A549 (cell line): ENCODE results near the gene PRKAG2. TPM values are rescaled to one million over a fixed set of nuclear protein-coding genes. Genes with fewer than 3 reads are reported as not detected.

Experiments
- ATAC-seq, 2 experiments: fragments of 200-7000 bp in 1 of 2; fragments of >200 bp in 1 of 2; cut with Nextera tagmentation in 1 of 2; cut with Tn5 transposase in 1 of 2; 3 replicates each; pipeline versions ENCODE4 v1.8.0 to v1.9.1; 2018 to 2020; ENCODE audit warnings: mild to moderate bottlenecking in 1 of 2, moderate library complexity in 1 of 2
- CTCF ChIA-PET: fragments of 300-600 bp; sonication (Branson Sonifier 250); formaldehyde crosslinking; extraction: SDS; loops from one replicate; lab custom pipeline; 2021; ENCODE audit warnings: antibody characterized with exemption, inconsistent platforms; lab: Yijun Ruan, JAX
- POLR2A ChIA-PET: fragments of 350-600 bp; formaldehyde crosslinking; extraction: SDS; loops from one replicate; lab custom pipeline; 2021; ENCODE audit warnings: antibody characterized with exemption, inconsistent platforms; lab: Yijun Ruan, JAX
- DNase-seq, 2 experiments: peaks; one replicate each; pipeline versions ENCODE4 v3.0.0 to v3.0.0-alpha.2; 2011 to 2016; ENCODE audit warnings: low read depth in 1 of 2, low spot score in 1 of 2
- FAIRE-seq: peaks from 2 replicates; lab custom pipeline; 2011; peaks lifted over from hg19 to GRCh38; lab: Jason Lieb, UNC
- H3K27ac ChIP-seq, 2 experiments: fragments of >200 bp; sonication (Bioruptor Twin); formaldehyde crosslinking; 3 replicates each; pipeline ENCODE4 v1.5.1; 2016 to 2017
- H3K4me1 ChIP-seq: fragments of >200 bp; sonication (Bioruptor Twin); formaldehyde crosslinking; 3 replicates; pipeline ENCODE4 v1.6.1; 2016
- H3K4me2 ChIP-seq: fragments of >200 bp; sonication (Bioruptor Twin); formaldehyde crosslinking; 3 replicates; pipeline ENCODE4 v1.6.1; 2016
- H3K4me3 ChIP-seq: fragments of >200 bp; sonication (Bioruptor Twin); formaldehyde crosslinking; 3 replicates; pipeline ENCODE4 v1.5.1; 2016
- H3K9me3 ChIP-seq: fragments of >200 bp; sonication (Bioruptor Twin); formaldehyde crosslinking; 3 replicates; pipeline ENCODE4 v1.6.1; 2016
- ATOH8 ChIP-seq: fragments of 250-450 bp; sonication (Bioruptor Pico); IDR thresholded peaks from 2 replicates; pipeline ENCODE4 v1.5.0; 2020; ENCODE audit warnings: low read depth, mild to moderate bottlenecking, moderate library complexity
- CBX2 ChIP-seq: fragments of 200-600 bp; sonication (generic); IDR thresholded peaks from 2 replicates; pipeline ENCODE4 v1.6.1; 2016; ENCODE audit warnings: low read depth, mild to moderate bottlenecking, borderline replicate concordance
- CHD2 ChIP-seq: fragments of 150-350 bp; IDR thresholded peaks from 2 replicates; pipeline ENCODE4 v1.6.1; 2014; ENCODE audit warnings: low read length; ENCODE audit not compliant: partially characterized antibody
- EP300 ChIP-seq, 2 experiments: fragments of >200 bp; sonication (Bioruptor Twin); formaldehyde crosslinking; IDR thresholded peaks; 2 replicates in 1 of 2; 3 replicates in 1 of 2; pipeline ENCODE4 v1.6.1; 2016 to 2017
- ESRRA ChIP-seq: fragments of 150-350 bp; IDR thresholded peaks from 2 replicates; pipeline ENCODE4 v1.6.1; 2014; ENCODE audit warnings: mild to moderate bottlenecking, low read length, borderline replicate concordance
- FOSL2 ChIP-seq, 2 experiments: fragments of 450-650 bp in 1 of 2; fragments of >200 bp in 1 of 2; sonication (Bioruptor Twin) in 1 of 2; formaldehyde crosslinking; IDR thresholded peaks; 2 replicates each; pipeline versions ENCODE4 v1.5.0 to v1.6.1; 2016 to 2020; ENCODE audit warnings: mild to moderate bottlenecking in 1 of 2, moderate library complexity in 1 of 2
- HOXA7 ChIP-seq: fragments of 250-450 bp; sonication (Bioruptor Pico); IDR thresholded peaks from 2 replicates; pipeline ENCODE4 v1.5.0; 2020; ENCODE audit warnings: mild to moderate bottlenecking, moderate library complexity
- HOXB13 ChIP-seq: fragments of 250-450 bp; sonication (Bioruptor Pico); IDR thresholded peaks from 2 replicates; pipeline ENCODE4 v1.5.0; 2020; ENCODE audit warnings: low read depth, mild to moderate bottlenecking, moderate library complexity
- HOXB5 ChIP-seq: fragments of 250-450 bp; sonication (Bioruptor Pico); IDR thresholded peaks from 2 replicates; pipeline ENCODE4 v1.5.0; 2020; ENCODE audit warnings: mild to moderate bottlenecking, moderate library complexity
- JUN ChIP-seq, 2 experiments: fragments of >200 bp; sonication (Bioruptor Twin); formaldehyde crosslinking; IDR thresholded peaks; 2 replicates in 1 of 2; 3 replicates in 1 of 2; pipeline ENCODE4 v1.6.1; 2016 to 2017
- JUNB ChIP-seq: fragments of >200 bp; sonication (Bioruptor Twin); formaldehyde crosslinking; IDR thresholded peaks from 2 replicates; pipeline ENCODE4 v1.6.1; 2016
- MAFK ChIP-seq: fragments of 450-650 bp; IDR thresholded peaks from 2 replicates; pipeline ENCODE4 v1.6.1; 2014; ENCODE audit not compliant: partially characterized antibody
- MAX ChIP-seq: IDR thresholded peaks from 2 replicates; pipeline ENCODE4 v1.6.1; 2012
- MYC ChIP-seq: IDR thresholded peaks from 2 replicates; pipeline ENCODE4 v1.6.1; 2012; ENCODE audit warnings: mild to moderate bottlenecking, inconsistent platforms, low read length, improper control_type of control experiment, borderline replicate concordance
- NFE2L2 ChIP-seq: fragments of 150-350 bp; conservative IDR thresholded peaks from 2 replicates; pipeline ENCODE4 v1.6.1; 2014; ENCODE audit warnings: low read length
- PHF8 ChIP-seq: fragments of 200-600 bp; sonication (generic); IDR thresholded peaks from 2 replicates; pipeline ENCODE4 v1.6.1; 2016; ENCODE audit warnings: low read depth, mild to moderate bottlenecking, antibody characterized with exemption, moderate library complexity, borderline replicate concordance
- POLR2A ChIP-seq: IDR thresholded peaks from 2 replicates; pipeline ENCODE4 v1.6.1; 2012; ENCODE audit warnings: mild to moderate bottlenecking, low read length
- POLR2AphosphoS2 ChIP-seq: conservative IDR thresholded peaks from 2 replicates; pipeline ENCODE4 v1.6.1; 2012; ENCODE audit warnings: low read length, improper control_type of control experiment, inconsistent platforms
- RFX5 ChIP-seq: fragments of 450-650 bp; IDR thresholded peaks from 2 replicates; pipeline ENCODE4 v1.7.1; 2014; ENCODE audit warnings: antibody characterized with exemption, mild to moderate bottlenecking, moderate library complexity
- SMC3 ChIP-seq: fragments of >200 bp; sonication (Bioruptor Twin); formaldehyde crosslinking; IDR thresholded peaks from 3 replicates; pipeline ENCODE4 v1.6.1; 2018; ENCODE audit warnings: inconsistent platforms
- TFCP2L1 ChIP-seq: fragments of 250-450 bp; sonication (Bioruptor Pico); IDR thresholded peaks from 2 replicates; pipeline ENCODE4 v1.5.0; 2021; ENCODE audit warnings: mild to moderate bottlenecking
- TP53 ChIP-seq: fragments of 250-450 bp; sonication (Bioruptor Pico); IDR thresholded peaks from 2 replicates; pipeline ENCODE4 v1.5.0; 2021; ENCODE audit warnings: mild to moderate bottlenecking, moderate library complexity
- ZFP36 ChIP-seq: fragments of 450-650 bp; IDR thresholded peaks from 2 replicates; pipeline ENCODE4 v1.6.1; 2014; ENCODE audit warnings: borderline replicate concordance; ENCODE audit not compliant: partially characterized antibody
- ZNF302 ChIP-seq: fragments of 250-450 bp; sonication (Bioruptor Pico); IDR thresholded peaks from 2 replicates; pipeline ENCODE4 v1.9.0; 2021; ENCODE audit warnings: inconsistent platforms, mild to moderate bottlenecking, moderate library complexity
- ZSCAN20 ChIP-seq: fragments of 250-450 bp; sonication (Bioruptor Pico); IDR thresholded peaks from 2 replicates; pipeline ENCODE4 v1.8.0; 2022; ENCODE audit warnings: mild to moderate bottlenecking, moderate library complexity
- WGBS: methylation state at CpG from one replicate; pipeline ENCODE4 v1.1.6; 2017; ENCODE audit errors: missing lambda C conversion rate; 5-methylcytosine and 5-hydroxymethylcytosine counted together
- polyA plus RNA-seq, 4 experiments: library from polyadenylated mRNA; depleted of rRNA in 3 of 4; stranded (reverse); fragments of >200 nt; fragmentation: RNase III in 1 of 4; extraction: RNeasy Plus Mini Kit Qiagen cat#74134 plus additional on column Dnase treatment in 1 of 4; gene quantifications; 2 replicates in 3 of 4; 3 replicates in 1 of 4; pipeline ENCODE4 v1.2.3, GENCODE V29; 2011 to 2017
- TF ChIP-seq, protein P1 (sequence below): fragments of 200-600 bp; sonication (generic); IDR thresholded peaks from 2 replicates; pipeline ENCODE4 v1.6.1; 2016; ENCODE audit warnings: antibody characterized with exemption, mild to moderate bottlenecking, moderate library complexity
- TF ChIP-seq, protein P2 (sequence below): fragments of >200 bp; sonication (Bioruptor Twin); formaldehyde crosslinking; IDR thresholded peaks from 3 replicates; pipeline ENCODE4 v1.5.1; 2016
- TF ChIP-seq, protein P3 (sequence below): IDR thresholded peaks from 2 replicates; pipeline ENCODE4 v1.6.1; 2012
- TF ChIP-seq, protein P4 (sequence below): fragments of 450-650 bp; IDR thresholded peaks from 2 replicates; pipeline ENCODE4 v1.6.1; 2014; ENCODE audit warnings: antibody characterized with exemption

Gene PRKAG2
- polyA plus RNA-seq, 2 of the 4 experiments (the other 2 are of a cell fraction), result 26.5 to 31.7 TPM

GRCh38 chr7:151738925-151739324 is 138.0 kb downstream of the PRKAG2 start:
- TF ChIP-seq, protein P1, sequence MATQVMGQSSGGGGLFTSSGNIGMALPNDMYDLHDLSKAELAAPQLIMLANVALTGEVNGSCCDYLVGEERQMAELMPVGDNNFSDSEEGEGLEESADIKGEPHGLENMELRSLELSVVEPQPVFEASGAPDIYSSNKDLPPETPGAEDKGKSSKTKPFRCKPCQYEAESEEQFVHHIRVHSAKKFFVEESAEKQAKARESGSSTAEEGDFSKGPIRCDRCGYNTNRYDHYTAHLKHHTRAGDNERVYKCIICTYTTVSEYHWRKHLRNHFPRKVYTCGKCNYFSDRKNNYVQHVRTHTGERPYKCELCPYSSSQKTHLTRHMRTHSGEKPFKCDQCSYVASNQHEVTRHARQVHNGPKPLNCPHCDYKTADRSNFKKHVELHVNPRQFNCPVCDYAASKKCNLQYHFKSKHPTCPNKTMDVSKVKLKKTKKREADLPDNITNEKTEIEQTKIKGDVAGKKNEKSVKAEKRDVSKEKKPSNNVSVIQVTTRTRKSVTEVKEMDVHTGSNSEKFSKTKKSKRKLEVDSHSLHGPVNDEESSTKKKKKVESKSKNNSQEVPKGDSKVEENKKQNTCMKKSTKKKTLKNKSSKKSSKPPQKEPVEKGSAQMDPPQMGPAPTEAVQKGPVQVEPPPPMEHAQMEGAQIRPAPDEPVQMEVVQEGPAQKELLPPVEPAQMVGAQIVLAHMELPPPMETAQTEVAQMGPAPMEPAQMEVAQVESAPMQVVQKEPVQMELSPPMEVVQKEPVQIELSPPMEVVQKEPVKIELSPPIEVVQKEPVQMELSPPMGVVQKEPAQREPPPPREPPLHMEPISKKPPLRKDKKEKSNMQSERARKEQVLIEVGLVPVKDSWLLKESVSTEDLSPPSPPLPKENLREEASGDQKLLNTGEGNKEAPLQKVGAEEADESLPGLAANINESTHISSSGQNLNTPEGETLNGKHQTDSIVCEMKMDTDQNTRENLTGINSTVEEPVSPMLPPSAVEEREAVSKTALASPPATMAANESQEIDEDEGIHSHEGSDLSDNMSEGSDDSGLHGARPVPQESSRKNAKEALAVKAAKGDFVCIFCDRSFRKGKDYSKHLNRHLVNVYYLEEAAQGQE, result no peak
- TF ChIP-seq NFE2L2 (no peak), HOXB13 (CRISPR knock-in tag) (no peak), ZSCAN20 (CRISPR knock-in tag) (no peak), MAFK (no peak), ATOH8 (CRISPR knock-in tag) (no peak), FOSL2 (IDR thresholded peaks at IDR 0.05) (no peak), FOSL2 (CRISPR knock-in tag; IDR thresholded peaks at IDR 0.05) (no peak), ZNF302 (no peak), MYC (no peak), TFCP2L1 (CRISPR knock-in tag) (no peak), SMC3 (no peak), ZFP36 (no peak), POLR2AphosphoS2 (no peak), HOXB5 (CRISPR knock-in tag) (no peak), CBX2 (no peak)
- TF ChIP-seq, protein P2, sequence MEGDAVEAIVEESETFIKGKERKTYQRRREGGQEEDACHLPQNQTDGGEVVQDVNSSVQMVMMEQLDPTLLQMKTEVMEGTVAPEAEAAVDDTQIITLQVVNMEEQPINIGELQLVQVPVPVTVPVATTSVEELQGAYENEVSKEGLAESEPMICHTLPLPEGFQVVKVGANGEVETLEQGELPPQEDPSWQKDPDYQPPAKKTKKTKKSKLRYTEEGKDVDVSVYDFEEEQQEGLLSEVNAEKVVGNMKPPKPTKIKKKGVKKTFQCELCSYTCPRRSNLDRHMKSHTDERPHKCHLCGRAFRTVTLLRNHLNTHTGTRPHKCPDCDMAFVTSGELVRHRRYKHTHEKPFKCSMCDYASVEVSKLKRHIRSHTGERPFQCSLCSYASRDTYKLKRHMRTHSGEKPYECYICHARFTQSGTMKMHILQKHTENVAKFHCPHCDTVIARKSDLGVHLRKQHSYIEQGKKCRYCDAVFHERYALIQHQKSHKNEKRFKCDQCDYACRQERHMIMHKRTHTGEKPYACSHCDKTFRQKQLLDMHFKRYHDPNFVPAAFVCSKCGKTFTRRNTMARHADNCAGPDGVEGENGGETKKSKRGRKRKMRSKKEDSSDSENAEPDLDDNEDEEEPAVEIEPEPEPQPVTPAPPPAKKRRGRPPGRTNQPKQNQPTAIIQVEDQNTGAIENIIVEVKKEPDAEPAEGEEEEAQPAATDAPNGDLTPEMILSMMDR, result no peak
- ATAC-seq (no peak), DNase-seq (no peak), FAIRE-seq (no peak)
- H3K4me1 ChIP-seq, result peaks cover 33% of the 10 kb centered on the region
- H3K9me3 ChIP-seq, result peaks cover 4% of the 10 kb centered on the region; the same call in 1 of the 3 replicates
- 88% methylated on average over 10 of the region's 10 CpGs for WGBS
- H3K4me2 ChIP-seq, result no peak overlapping the region
- H3K4me3 ChIP-seq, result no peak overlapping the region
- CTCF ChIA-PET, result interaction anchor here (0.9 to 2.6 kb wide), 4 partner anchors 15 to 107 kb away, joined by 3 to 8 read pairs (median 5); no protein-coding TSS in a partner anchor
- peak overlapping the region in 1 of 2 experiments; percentile 54; a peak in 2 of 6 replicates for H3K27ac ChIP-seq
- POLR2A ChIA-PET, result no interaction called here

DNA sequence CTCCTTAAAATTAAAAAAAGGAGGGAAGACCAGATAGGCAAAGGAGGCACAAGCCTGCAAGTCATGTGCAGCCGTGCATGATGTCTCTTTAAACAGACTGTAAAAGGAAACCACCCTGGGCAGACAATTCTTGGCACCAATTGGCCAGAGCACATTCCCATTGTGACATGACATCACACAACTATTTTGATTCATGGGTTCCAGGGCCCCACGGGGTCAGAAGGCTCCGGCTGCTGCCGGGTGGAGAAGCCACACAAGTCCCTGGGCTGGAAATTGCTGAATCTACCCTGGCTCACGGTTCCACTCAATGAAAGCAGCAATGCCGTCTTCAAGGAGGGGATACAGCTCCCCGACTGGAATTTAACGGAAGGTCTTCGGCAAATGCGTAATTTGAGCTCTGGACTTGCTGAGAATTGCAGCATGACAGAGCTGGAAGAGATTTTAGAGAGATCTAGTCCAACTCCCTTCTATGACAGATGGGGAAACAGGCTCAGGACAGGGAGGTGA is 140.5 kb downstream of the PRKAG2 start:
- Histone ChIP-seq H3K27ac (peak overlapping the region; percentile 78 to 85), H3K9me3 (peaks cover 4% of the 10 kb centered on the region; the same call in 1 of the 3 replicates), H3K4me2 (peak overlapping the region; percentile 84), H3K4me1 (peaks cover 17% of the 10 kb centered on the region), H3K4me3 (peak overlapping the region; percentile 46)
- ATAC-seq, result peak; percentile 93 to 94
- TF ChIP-seq JUN (IDR thresholded peaks at IDR 0.05) (peak in 1 of 2 experiments; percentile 35; a peak in 1 of 5 replicates), RFX5 (no peak), SMC3 (peak; percentile 22; the same call in 1 of the 3 replicates), ESRRA (no peak), JUNB (0 out of 2 replicates have a peak, but pooled peaks have one; percentile 19), PHF8 (no peak), HOXB5 (CRISPR knock-in tag) (peak; percentile 94), POLR2A (0 out of 2 replicates have a peak, but pooled peaks have one; percentile 21), EP300 (IDR thresholded peaks at IDR 0.05) (no peak; a peak in 1 of 5 replicates), CHD2 (no peak), ZSCAN20 (CRISPR knock-in tag) (no peak), MAX (peak; percentile 72), TP53 (no peak), HOXA7 (CRISPR knock-in tag) (no peak), FOSL2 (IDR thresholded peaks at IDR 0.05) (no peak), FOSL2 (CRISPR knock-in tag; IDR thresholded peaks at IDR 0.05) (peak; percentile 20; the same call in 1 of the 2 replicates)
- TF ChIP-seq, protein P3, sequence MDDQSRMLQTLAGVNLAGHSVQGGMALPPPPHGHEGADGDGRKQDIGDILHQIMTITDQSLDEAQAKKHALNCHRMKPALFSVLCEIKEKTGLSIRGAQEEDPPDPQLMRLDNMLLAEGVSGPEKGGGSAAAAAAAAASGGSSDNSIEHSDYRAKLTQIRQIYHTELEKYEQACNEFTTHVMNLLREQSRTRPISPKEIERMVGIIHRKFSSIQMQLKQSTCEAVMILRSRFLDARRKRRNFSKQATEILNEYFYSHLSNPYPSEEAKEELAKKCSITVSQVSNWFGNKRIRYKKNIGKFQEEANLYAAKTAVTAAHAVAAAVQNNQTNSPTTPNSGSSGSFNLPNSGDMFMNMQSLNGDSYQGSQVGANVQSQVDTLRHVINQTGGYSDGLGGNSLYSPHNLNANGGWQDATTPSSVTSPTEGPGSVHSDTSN, result 0 out of 2 replicates have a peak, but pooled peaks have one; percentile 23
- TF ChIP-seq, protein P4, sequence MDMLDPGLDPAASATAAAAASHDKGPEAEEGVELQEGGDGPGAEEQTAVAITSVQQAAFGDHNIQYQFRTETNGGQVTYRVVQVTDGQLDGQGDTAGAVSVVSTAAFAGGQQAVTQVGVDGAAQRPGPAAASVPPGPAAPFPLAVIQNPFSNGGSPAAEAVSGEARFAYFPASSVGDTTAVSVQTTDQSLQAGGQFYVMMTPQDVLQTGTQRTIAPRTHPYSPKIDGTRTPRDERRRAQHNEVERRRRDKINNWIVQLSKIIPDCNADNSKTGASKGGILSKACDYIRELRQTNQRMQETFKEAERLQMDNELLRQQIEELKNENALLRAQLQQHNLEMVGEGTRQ, result peak; percentile 50; the same call in 1 of the 2 replicates
- peak; percentile 84 to 98 for DNase-seq
- ChIA-PET CTCF (interaction anchor here (1.1 to 5.3 kb wide), 14 partner anchors 9 to 111 kb away, joined by 3 to 38 read pairs (median 7); no protein-coding TSS in a partner anchor), POLR2A (interaction anchor here (1.9 kb wide), 1 partner anchor 104 kb away, joined by 7 read pairs; no protein-coding TSS in a partner anchor)
- under 1% methylated on average over 7 of the region's 10 CpGs for WGBS
- no peak for FAIRE-seq
